ES-I3 (cell line): ENCODE data around the gene AKR1B15.

Source experiments
- H3K36me3 ChIP-seq: 2 replicates; pipeline ENCODE4 v1.6.1; 2013; ENCODE audit warnings: mild to moderate bottlenecking, low read length, control low read depth, moderate library complexity; ENCODE audit not compliant: insufficient read depth
- H3K4me1 ChIP-seq: 2 replicates; pipeline ENCODE4 v1.6.1; 2013; ENCODE audit warnings: mild to moderate bottlenecking, control low read depth, low read length; ENCODE audit not compliant: insufficient read depth
- H3K9ac ChIP-seq: 2 replicates; pipeline ENCODE4 v1.6.1; 2013; ENCODE audit warnings: low read depth, mild to moderate bottlenecking, low read length, moderate library complexity
- H3K9me3 ChIP-seq: 2 replicates; pipeline ENCODE4 v1.6.1; 2013; ENCODE audit warnings: mild to moderate bottlenecking, low read length, moderate library complexity; ENCODE audit not compliant: control insufficient read depth, insufficient read depth

The AKR1B15 gene

DNA sequence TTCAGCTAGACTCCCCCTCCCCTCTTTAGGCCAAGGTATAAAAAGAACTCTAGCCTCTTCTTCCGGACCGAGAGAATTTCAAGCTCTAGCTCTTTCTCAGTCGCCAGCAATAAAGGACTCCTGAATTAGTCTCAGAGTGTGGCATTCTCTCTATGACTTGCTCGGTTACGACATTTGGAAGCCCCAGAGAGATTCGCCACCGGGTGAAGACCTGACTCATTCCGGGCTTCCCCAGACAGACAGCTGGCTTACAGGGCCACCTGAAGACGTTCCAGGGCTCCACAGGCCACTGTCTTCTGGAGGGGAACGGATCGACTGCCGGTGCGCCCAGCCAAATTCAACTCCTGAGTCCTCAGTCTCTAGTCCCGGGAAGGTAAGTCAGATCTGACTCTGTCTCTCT, at the start of gene AKR1B15:
AKR1B15 (plus strand) TSS at position 234 of the 400 bp plus-strand sequence. CDS start 15,510 bp downstream, outside the sequence.
- Histone ChIP-seq H3K9me3 (no peaks in the 10 kb centered on the region), H3K4me1 (peaks cover 12% of the 10 kb centered on the region), H3K36me3 (no peaks in the 10 kb centered on the region), H3K9ac (peak within 1 kb of the TSS; percentile 71)

GRCh38 chr7:134500406-134500805, 48.5 kb upstream of the AKR1B15 start:
- Histone ChIP-seq H3K9me3 (no peaks in the 10 kb centered on the region), H3K4me1 (no peaks in the 10 kb centered on the region), H3K36me3 (no peaks in the 10 kb centered on the region), H3K9ac (no peak overlapping the region)

DNA sequence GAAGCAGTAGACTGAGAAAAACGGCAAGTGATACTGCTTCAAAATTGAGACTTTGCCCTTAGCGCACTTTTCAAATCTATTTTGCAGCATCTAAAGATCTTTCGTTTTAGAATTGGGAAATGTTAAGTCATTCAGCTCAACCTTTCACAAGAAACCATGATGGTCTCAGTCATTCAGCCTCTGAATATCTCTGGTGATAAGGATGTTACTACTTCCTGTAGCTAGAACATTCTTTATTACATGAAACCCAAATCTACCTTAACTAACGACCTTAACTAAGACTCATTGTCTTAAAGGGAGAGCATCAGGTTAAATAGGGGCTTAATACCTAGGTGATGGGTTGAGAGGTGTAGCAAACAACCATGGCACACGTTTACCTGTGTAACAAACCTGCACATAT, 47.9 kb upstream of the AKR1B15 start:
- H3K9me3 ChIP-seq, result no peaks in the 10 kb centered on the region
- H3K4me1 ChIP-seq, result no peaks in the 10 kb centered on the region
- no peak overlapping the region for H3K9ac ChIP-seq
- H3K36me3 ChIP-seq, result no peaks in the 10 kb centered on the region

DNA sequence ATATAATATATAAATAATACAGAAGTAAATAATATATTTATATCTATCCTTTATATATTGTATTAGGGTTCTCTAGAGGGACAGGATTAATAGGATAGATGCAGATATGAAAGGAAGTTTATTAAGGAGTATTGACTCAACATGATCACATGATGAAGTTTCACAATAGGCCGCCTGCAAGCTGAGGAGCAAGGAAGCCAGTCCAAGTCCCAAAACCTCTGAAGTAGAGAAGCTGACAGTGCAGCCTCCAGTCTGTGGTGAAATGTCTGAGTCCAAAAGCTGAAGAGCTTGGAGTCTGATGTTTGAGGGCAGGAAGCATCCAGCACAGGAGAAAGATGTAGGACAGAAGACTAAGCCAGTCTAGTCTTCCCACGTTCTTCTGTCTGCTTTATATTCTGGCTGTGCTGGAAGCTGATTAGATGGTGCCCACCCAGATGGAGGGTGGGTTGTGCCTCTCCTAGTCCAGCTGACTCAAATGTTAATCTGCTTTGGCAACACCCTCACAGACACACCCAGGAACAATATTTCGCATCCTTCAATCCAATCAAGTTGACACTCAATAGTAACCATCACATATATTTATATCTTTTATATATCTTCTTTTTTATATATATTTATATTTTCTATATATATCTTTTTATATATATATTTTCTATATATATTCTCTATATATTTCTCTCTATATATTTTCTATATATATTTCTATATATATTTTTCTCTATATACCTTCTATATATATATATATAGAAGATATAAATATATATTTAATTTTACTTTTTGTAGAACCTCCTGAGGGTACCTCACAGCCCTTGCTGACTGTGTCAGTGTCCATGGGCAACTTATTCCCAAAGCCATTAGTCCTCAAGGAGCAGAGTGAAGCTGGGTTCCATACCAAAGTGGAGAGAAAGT, 46.2 kb upstream of the AKR1B15 start:
- no peaks in the 10 kb centered on the region for H3K9me3 ChIP-seq
- no peak overlapping the region for H3K9ac ChIP-seq
- H3K36me3 ChIP-seq, result no peaks in the 10 kb centered on the region
- H3K4me1 ChIP-seq, result no peaks in the 10 kb centered on the region

DNA sequence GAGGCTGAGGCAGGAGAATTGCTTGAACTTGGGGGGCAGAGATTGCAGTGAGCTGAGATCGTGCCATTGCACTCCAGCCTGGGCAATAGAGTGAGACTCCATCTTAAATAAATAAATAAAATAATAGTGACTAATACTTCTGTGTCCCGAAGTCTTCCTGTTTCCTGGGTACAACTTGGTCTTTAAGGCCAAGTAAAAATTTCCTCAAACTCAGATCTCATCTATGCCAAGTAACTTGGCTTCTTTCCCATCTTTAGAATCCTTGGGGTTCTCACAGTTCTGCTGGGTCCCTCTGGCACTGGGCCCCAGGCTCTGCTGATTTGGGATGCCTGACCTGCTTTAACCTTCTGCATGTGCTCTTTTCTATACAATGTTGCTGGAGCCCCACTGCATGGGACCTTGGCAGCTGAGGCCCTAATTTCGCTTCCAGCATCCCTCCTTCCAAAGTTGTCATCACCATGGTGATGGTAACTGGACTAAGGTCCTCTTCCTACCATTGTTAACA, 44.2 kb upstream of the AKR1B15 start:
- Histone ChIP-seq H3K9me3 (no peaks in the 10 kb centered on the region), H3K36me3 (no peaks in the 10 kb centered on the region), H3K9ac (no peak overlapping the region), H3K4me1 (peaks cover 3% of the 10 kb centered on the region; the same call in 1 of the 2 replicates)

- Histone ChIP-seq H3K9ac (no peak overlapping the region), H3K4me1 (peaks cover 5% of the 10 kb centered on the region; the same call in 1 of the 2 replicates), H3K36me3 (no peaks in the 10 kb centered on the region), H3K9me3 (no peaks in the 10 kb centered on the region)
These were observed 43.1 kb upstream of the AKR1B15 start for GRCh38 chr7:134505856-134506255.

DNA sequence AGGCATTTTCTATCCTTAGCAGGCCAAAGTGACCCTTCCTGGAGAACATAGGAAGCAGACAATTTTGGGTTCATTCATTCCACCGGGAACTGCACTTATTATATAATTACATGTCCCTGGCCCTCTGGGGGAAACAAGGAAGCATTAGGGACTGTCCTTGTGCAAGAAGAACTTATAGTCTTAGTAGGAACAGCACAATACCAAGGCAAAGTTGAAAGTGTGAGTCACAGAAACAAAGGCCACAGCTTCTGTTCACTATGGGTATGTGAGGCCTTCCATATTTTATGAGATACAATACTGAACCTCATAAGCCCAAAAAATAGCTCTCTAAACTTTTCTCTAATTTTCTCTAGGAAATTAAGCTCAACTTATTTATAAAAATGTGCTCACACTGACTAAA, 39.9 kb upstream of the AKR1B15 start:
- Histone ChIP-seq H3K4me1 (peaks cover 5% of the 10 kb centered on the region; the same call in 1 of the 2 replicates), H3K9ac (no peak overlapping the region), H3K9me3 (no peaks in the 10 kb centered on the region), H3K36me3 (no peaks in the 10 kb centered on the region)

DNA sequence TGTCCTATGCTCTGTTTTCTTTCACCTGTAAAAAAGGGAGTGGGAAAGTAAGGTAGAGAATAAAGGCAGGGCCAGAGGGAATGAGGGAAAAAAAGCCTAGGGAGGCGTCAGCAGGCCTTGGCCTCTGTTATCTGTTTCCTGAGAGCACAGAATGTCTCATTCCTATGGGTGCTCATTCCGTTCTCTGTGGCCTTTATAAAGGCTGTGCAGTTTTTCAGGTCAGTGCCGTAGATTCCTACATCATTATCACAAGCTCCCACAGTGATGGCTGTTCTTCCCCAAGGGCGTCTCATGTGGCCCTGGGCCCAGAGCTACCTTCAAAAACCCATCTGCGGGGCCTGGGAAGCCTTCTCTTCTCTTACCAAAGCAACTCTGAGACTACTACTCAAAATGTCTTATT, 38.3 kb upstream of the AKR1B15 start:
- peaks cover 5% of the 10 kb centered on the region; the same call in 1 of the 2 replicates for H3K4me1 ChIP-seq
- no peaks in the 10 kb centered on the region for H3K9me3 ChIP-seq
- no peak overlapping the region for H3K9ac ChIP-seq
- H3K36me3 ChIP-seq, result no peaks in the 10 kb centered on the region

DNA sequence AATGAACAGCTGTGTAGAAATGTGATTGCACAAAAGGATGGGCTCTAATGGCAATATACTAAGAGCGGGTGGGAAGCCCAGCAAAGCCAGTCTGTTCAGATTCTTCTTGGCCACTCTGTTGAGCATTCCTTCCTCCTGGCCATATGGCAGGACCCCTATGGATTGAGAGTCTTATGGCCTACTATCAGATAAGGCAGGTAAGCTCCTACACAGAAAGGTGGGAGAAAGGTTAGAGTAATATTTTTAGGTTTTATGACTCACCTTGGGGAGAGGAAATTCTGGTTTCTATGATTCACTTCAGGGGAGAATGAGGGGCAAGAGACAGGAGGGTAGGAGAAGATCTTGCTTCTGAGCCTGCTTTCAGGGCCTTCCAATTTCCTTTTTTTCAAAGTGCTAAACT, 36.6 kb upstream of the AKR1B15 start:
- Histone ChIP-seq H3K4me1 (peaks cover 5% of the 10 kb centered on the region; the same call in 1 of the 2 replicates), H3K9me3 (no peaks in the 10 kb centered on the region), H3K9ac (no peak overlapping the region), H3K36me3 (no peaks in the 10 kb centered on the region)

- Histone ChIP-seq H3K4me1 (peaks cover 5% of the 10 kb centered on the region; the same call in 1 of the 2 replicates), H3K9me3 (no peaks in the 10 kb centered on the region), H3K9ac (no peak overlapping the region), H3K36me3 (no peaks in the 10 kb centered on the region)
These were observed 35.6 kb upstream of the AKR1B15 start for GRCh38 chr7:134513169-134513752.

DNA sequence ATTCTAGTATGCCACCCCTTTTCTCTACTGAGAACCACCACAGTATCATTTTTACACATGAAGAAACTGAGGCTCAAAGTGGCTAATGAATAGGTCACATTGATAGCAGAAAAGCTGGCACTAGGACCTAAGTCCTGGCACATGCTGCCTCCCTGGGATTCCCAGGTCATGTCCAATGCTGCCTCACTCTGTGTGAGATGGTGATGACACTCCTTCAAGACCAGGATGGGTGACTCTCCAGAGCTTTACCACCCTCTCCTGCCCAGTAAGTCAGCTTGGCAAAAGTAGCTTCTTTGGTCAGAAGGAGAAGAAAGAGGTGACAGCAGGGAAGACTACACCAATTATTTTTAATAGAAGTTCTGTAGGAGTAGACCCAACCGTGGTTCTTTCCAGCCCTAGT, 34.8 kb upstream of the AKR1B15 start:
- Histone ChIP-seq H3K36me3 (no peaks in the 10 kb centered on the region), H3K4me1 (peaks cover 5% of the 10 kb centered on the region; the same call in 1 of the 2 replicates), H3K9me3 (no peaks in the 10 kb centered on the region), H3K9ac (no peak overlapping the region)

GRCh38 chr7:134514663-134515062, 34.2 kb upstream of the AKR1B15 start:
- Histone ChIP-seq H3K4me1 (peaks cover 2% of the 10 kb centered on the region; the same call in 1 of the 2 replicates), H3K36me3 (no peaks in the 10 kb centered on the region), H3K9me3 (no peaks in the 10 kb centered on the region), H3K9ac (no peak overlapping the region)

DNA sequence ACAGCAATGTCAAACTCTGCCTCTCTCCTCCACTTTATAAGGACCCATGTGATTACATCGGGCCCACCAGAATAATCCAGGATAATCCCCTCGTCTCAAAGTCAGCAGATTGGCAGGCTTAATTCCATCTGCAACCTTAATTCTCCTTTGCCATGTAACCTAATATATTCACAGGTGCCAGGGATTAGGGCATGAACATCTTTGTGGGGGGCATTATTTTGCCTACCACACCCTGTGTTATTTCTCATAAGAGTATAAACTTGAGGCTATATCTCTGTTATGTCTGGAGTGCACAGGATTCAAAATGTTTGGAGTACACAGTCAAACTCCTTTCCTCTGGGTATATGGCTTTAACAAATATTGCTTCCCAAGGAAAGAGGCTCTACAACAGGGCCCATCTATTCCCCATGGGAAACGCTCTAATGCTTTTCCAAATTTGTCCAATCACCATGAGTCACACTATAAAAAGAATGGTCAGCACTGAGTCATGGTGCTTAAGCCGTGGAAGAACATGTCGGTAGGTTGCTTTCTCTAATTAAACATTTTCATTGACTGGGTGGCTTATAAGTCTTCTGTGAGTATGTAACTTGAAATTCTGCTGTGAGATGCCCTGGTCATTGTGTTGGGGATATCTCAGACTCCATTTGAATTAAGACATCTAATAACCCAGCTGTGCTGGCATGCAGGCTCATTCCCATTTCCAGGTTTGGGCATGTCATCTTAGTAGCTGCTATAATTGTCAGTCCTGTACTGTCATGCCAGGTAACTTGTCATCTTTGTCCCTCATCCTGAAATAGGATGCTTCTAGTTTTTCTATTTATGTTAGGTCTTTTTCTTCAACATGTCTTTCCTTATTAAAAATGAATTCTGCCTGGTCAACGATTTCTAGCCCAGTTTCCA, 33.1 kb upstream of the AKR1B15 start:
- Histone ChIP-seq H3K4me1 (no peaks in the 10 kb centered on the region), H3K9me3 (no peaks in the 10 kb centered on the region), H3K36me3 (no peaks in the 10 kb centered on the region), H3K9ac (no peak overlapping the region)

DNA sequence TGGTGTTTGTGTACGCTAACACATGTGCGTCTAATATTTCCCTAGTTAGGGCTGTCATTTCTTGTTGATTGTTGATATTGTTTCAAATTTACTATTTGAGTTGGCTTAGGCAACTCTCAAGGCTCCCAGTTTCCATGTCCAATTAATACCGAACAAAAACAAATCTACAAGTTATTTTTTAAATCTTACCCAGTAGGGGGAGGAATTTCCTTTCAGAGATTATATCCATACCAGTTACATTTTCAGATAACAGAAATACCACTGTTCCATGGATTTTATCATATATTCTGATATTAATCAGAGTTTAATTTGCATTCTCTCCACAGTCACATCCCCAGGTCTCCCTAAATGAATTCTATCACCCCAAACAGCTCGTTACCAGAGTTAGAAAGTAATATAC, 28.8 kb upstream of the AKR1B15 start:
- H3K4me1 ChIP-seq, result no peaks in the 10 kb centered on the region
- no peaks in the 10 kb centered on the region for H3K9me3 ChIP-seq
- H3K9ac ChIP-seq, result no peak overlapping the region
- no peaks in the 10 kb centered on the region for H3K36me3 ChIP-seq
